H1 (cell line): ENCODE results near the gene TCERG1L. TPM values are rescaled to one million over a fixed set of nuclear protein-coding genes. Genes with fewer than 3 reads are reported as not detected.

Source experiments
- CTCF ChIA-PET: fragments of 300-600 bp; sonication (Branson Sonifier 250); formaldehyde crosslinking; loops from one replicate; lab custom pipeline; 2021; ENCODE audit not compliant: partially characterized antibody; lab: Charles Lee
- POLR2A ChIA-PET: fragments of 300-600 bp; sonication (Branson Sonifier 250); formaldehyde crosslinking; loops from one replicate; lab custom pipeline; 2021; ENCODE audit warnings: inconsistent platforms; ENCODE audit not compliant: partially characterized antibody; lab: Charles Lee
- DNase-seq, 2 experiments: peaks; one replicate each; pipeline versions ENCODE4 v3.0.0 to v3.0.0-alpha.2; 2010 to 2022; ENCODE audit warnings: low spot score in 2 of 2, low read depth in 1 of 2, mixed read lengths in 1 of 2
- FAIRE-seq: peaks from 2 replicates; lab custom pipeline; 2011; peaks lifted over from hg19 to GRCh38; lab: Jason Lieb, UNC
- H2AFZ ChIP-seq: 2 replicates; pipeline ENCODE4 v1.8.1; 2012; ENCODE audit warnings: low read length, inconsistent platforms
- H2AK5ac ChIP-seq: 2 replicates; pipeline ENCODE4 v1.6.1; 2013; ENCODE audit warnings: low read depth, low read length
- H2BK120ac ChIP-seq: replicated peaks from 2 replicates; pipeline ENCODE3; 2013; ENCODE audit warnings: low read depth, low read length, inconsistent platforms
- H2BK12ac ChIP-seq: 2 replicates; pipeline ENCODE4 v1.6.1; 2013; ENCODE audit warnings: low read depth, low read length
- H2BK15ac ChIP-seq: 2 replicates; pipeline ENCODE4 v1.6.1; 2013; ENCODE audit warnings: low read length
- H2BK20ac ChIP-seq: 2 replicates; pipeline ENCODE4 v1.6.1; 2013; ENCODE audit warnings: low read length
- H2BK5ac ChIP-seq: 2 replicates; pipeline ENCODE4 v1.6.1; 2013; ENCODE audit warnings: low read depth, low read length
- H3K14ac ChIP-seq: 2 replicates; pipeline ENCODE4 v1.6.1; 2013; ENCODE audit warnings: inconsistent platforms; ENCODE audit not compliant: insufficient read length
- H3K18ac ChIP-seq: 2 replicates; pipeline ENCODE4 v1.6.1; 2013; ENCODE audit warnings: low read length; ENCODE audit errors: extremely low read depth
- H3K23ac ChIP-seq: 2 replicates; pipeline ENCODE4 v1.6.1; 2013; ENCODE audit warnings: inconsistent platforms; ENCODE audit not compliant: insufficient read length
- H3K23me2 ChIP-seq: 2 replicates; pipeline ENCODE4 v1.6.1; 2013; ENCODE audit warnings: low read depth, low read length
- H3K27ac ChIP-seq: 2 replicates; pipeline ENCODE4 v1.6.1; 2011; ENCODE audit warnings: low read depth, low read length, inconsistent platforms
- H3K27me3 ChIP-seq, 4 experiments: replicated peaks in 1 of 4; 1 replicate in 1 of 4; 2 replicates in 3 of 4; pipeline versions ENCODE4 v1.6.1 to v1.8.1; 2011 to 2013; ENCODE audit warnings: low read length in 3 of 4, mild to moderate bottlenecking in 3 of 4, inconsistent platforms in 2 of 4, mixed read lengths in 2 of 4, moderate library complexity in 1 of 4; ENCODE audit not compliant: control insufficient read depth in 3 of 4, insufficient read depth in 3 of 4; ENCODE audit errors: extremely low read depth in 1 of 4
- H3K36me3 ChIP-seq, 4 experiments: 2 replicates each; pipeline versions ENCODE4 v1.6.1 to v1.8.1; 2011 to 2013; ENCODE audit warnings: mild to moderate bottlenecking in 4 of 4, low read length in 3 of 4, moderate library complexity in 2 of 4, control low read depth in 1 of 4, inconsistent platforms in 1 of 4; ENCODE audit not compliant: insufficient read depth in 4 of 4, control insufficient read depth in 2 of 4
- H3K4ac ChIP-seq: replicated peaks from 2 replicates; pipeline ENCODE3; 2013; ENCODE audit warnings: low read length, low read depth, mixed read lengths, inconsistent platforms; ENCODE audit not compliant: insufficient read length
- H3K4me1 ChIP-seq, 4 experiments: replicated peaks in 1 of 4; 1 replicate in 1 of 4; 2 replicates in 3 of 4; pipeline versions ENCODE4 v1.6.1 to v1.8.1; 2011 to 2013; ENCODE audit warnings: low read length in 3 of 4, inconsistent platforms in 2 of 4, mixed read lengths in 1 of 4; ENCODE audit not compliant: insufficient read depth in 4 of 4, control insufficient read depth in 3 of 4
- H3K4me2 ChIP-seq, 2 experiments: 2 replicates each; pipeline versions ENCODE4 v1.6.1 to v1.8.1; 2011 to 2013; ENCODE audit warnings: low read depth in 2 of 2, low read length in 2 of 2, control low read depth in 1 of 2, inconsistent platforms in 1 of 2, mild to moderate bottlenecking in 1 of 2; ENCODE audit not compliant: insufficient read depth in 1 of 2
- H3K4me3 ChIP-seq, 4 experiments: fragments of 200-600, 300-600 bp in 1 of 4; sonication (generic), shearing (Covaris generic), sonication (Bioruptor Twin) in 1 of 4; 2 replicates each; pipeline versions ENCODE4 v1.5.1 to v1.8.1; 2011 to 2016; ENCODE audit warnings: low read length in 4 of 4, low read depth in 3 of 4, control low read depth in 2 of 4, inconsistent platforms in 2 of 4, mild to moderate bottlenecking in 2 of 4, mixed read lengths in 1 of 4, moderate library complexity in 1 of 4; ENCODE audit not compliant: insufficient read depth in 2 of 4; ENCODE audit errors: extremely low read depth in 1 of 4
- H3K56ac ChIP-seq: replicated peaks from 2 replicates; pipeline ENCODE3; 2013; ENCODE audit warnings: low read depth, mild to moderate bottlenecking, mixed read lengths, low read length, inconsistent platforms; ENCODE audit not compliant: insufficient read length
- H3K79me1 ChIP-seq: 2 replicates; pipeline ENCODE4 v1.6.1; 2013; ENCODE audit warnings: low read depth, low read length, control low read depth
- H3K79me2 ChIP-seq, 2 experiments: 2 replicates each; pipeline versions ENCODE4 v1.6.1 to v1.8.1; 2012 to 2013; ENCODE audit warnings: low read length in 2 of 2, mild to moderate bottlenecking in 2 of 2, inconsistent platforms in 1 of 2; ENCODE audit not compliant: insufficient read depth in 2 of 2, control insufficient read depth in 1 of 2
- H3K9ac ChIP-seq, 4 experiments: replicated peaks in 1 of 4; 1 replicate in 1 of 4; 2 replicates in 3 of 4; pipeline versions ENCODE4 v1.6.1 to v1.8.1; 2011 to 2013; ENCODE audit warnings: low read depth in 3 of 4, low read length in 3 of 4, control low read depth in 2 of 4, mild to moderate bottlenecking in 2 of 4, moderate library complexity in 2 of 4, inconsistent platforms in 1 of 4; ENCODE audit errors: extremely low read depth in 1 of 4
- H3K9me3 ChIP-seq, 2 experiments: 2 replicates each; pipeline versions ENCODE4 v1.6.1 to v1.8.1; 2012 to 2013; ENCODE audit warnings: mild to moderate bottlenecking in 2 of 2, moderate library complexity in 2 of 2, control low read depth in 1 of 2, inconsistent platforms in 1 of 2, low read depth in 1 of 2, low read length in 1 of 2, mixed read lengths in 1 of 2; ENCODE audit not compliant: insufficient read depth in 2 of 2
- H4K20me1 ChIP-seq, 2 experiments: replicated peaks in 1 of 2; 2 replicates each; pipeline versions ENCODE3 to v1.8.1; 2011 to 2013; ENCODE audit warnings: inconsistent platforms in 2 of 2, low read length in 2 of 2, mild to moderate bottlenecking in 1 of 2; ENCODE audit not compliant: insufficient read depth in 2 of 2, control insufficient read depth in 1 of 2
- H4K5ac ChIP-seq: 2 replicates; pipeline ENCODE4 v1.6.1; 2013; ENCODE audit warnings: low read length, low read depth, mixed read lengths, inconsistent platforms; ENCODE audit not compliant: insufficient read length
- H4K8ac ChIP-seq: 2 replicates; pipeline ENCODE4 v1.8.0; 2013; ENCODE audit warnings: mild to moderate bottlenecking, moderate library complexity, low read length, inconsistent platforms; ENCODE audit not compliant: insufficient read depth; ENCODE audit errors: extremely low read depth
- H4K91ac ChIP-seq: replicated peaks from 2 replicates; pipeline ENCODE3; 2013; ENCODE audit warnings: low read length, mixed read lengths, inconsistent platforms; ENCODE audit not compliant: insufficient read length
- ASH2L ChIP-seq: fragments of 200-600, 300-600 bp; sonication (generic); IDR thresholded peaks from one replicate; pipeline ENCODE4 v1.7.1; 2017; ENCODE audit warnings: low read length
- ATF2 ChIP-seq: IDR thresholded peaks from 2 replicates; pipeline ENCODE4 v1.6.1; 2012; ENCODE audit warnings: low read length, inconsistent platforms
- CHD1 ChIP-seq: IDR thresholded peaks from 2 replicates; pipeline ENCODE4 v1.6.1; 2012; ENCODE audit warnings: low read depth, low read length, improper control_type of control experiment
- CTBP2 ChIP-seq: IDR thresholded peaks from 2 replicates; pipeline ENCODE4 v1.7.0; 2011; ENCODE audit warnings: borderline replicate concordance, mild to moderate bottlenecking, moderate library complexity, mixed read lengths, low read length; ENCODE audit not compliant: insufficient read depth, insufficient read length
- CTCF ChIP-seq, 3 experiments: IDR thresholded peaks; 1 replicate in 2 of 3; 2 replicates in 1 of 3; pipeline versions ENCODE4 v1.5.1 to v1.6.1; 2011; ENCODE audit warnings: low read length in 3 of 3, mild to moderate bottlenecking in 3 of 3, inconsistent platforms in 2 of 3, low read depth in 1 of 3, moderate library complexity in 1 of 3; ENCODE audit not compliant: insufficient read depth in 1 of 3; ENCODE audit errors: control extremely low read depth in 1 of 3
- POLR2A ChIP-seq, 2 experiments: IDR thresholded peaks; 1 replicate in 1 of 2; 2 replicates in 1 of 2; pipeline ENCODE4 v1.6.1; 2011; ENCODE audit warnings: low read depth in 2 of 2, low read length in 2 of 2, mild to moderate bottlenecking in 2 of 2; ENCODE audit errors: control extremely low read depth in 1 of 2
- SUZ12 ChIP-seq: fragments of 200-600 bp; sonication (generic); IDR thresholded peaks from 2 replicates; pipeline ENCODE4 v1.6.1; 2012; ENCODE audit warnings: mild to moderate bottlenecking, inconsistent platforms, low read length, moderate library complexity, mixed read lengths
- TEAD4 ChIP-seq: IDR thresholded peaks from 2 replicates; pipeline ENCODE4 v1.6.1; 2012; ENCODE audit warnings: low read depth, low read length, inconsistent platforms, mixed read lengths
- WGBS, 2 experiments: shearing (Covaris generic) in 1 of 2; methylation state at CpG; one replicate each; pipeline versions ENCODE4 v1.1.6 to v1.1.7; 2013 to 2015; ENCODE audit warnings: low lambda C conversion rate in 2 of 2, mixed read lengths in 2 of 2, inconsistent platforms in 1 of 2, low coverage in 1 of 2, missing lambda C conversion rate in 1 of 2; ENCODE audit not compliant: insufficient replicate concordance in 2 of 2, insufficient coverage in 1 of 2, insufficient read length in 1 of 2; ENCODE audit errors: extremely low coverage in 1 of 2, missing lambda C conversion rate in 1 of 2; 5-methylcytosine and 5-hydroxymethylcytosine counted together
- polyA plus RNA-seq, 7 experiments: library from polyadenylated mRNA; depleted of rRNA in 3 of 7; stranded (reverse) in 5 of 7; unstranded in 2 of 7; fragments of >200 nt in 5 of 7; fragments of 200-250 nt in 2 of 7; gene quantifications; 1 replicate in 5 of 7; 2 replicates in 1 of 7; 4 replicates in 1 of 7; pipeline versions ENCODE4 v1.2.1 to v1.2.3, GENCODE V29; 2011 to 2013; ENCODE audit warnings: missing spikeins in 2 of 7, mixed read lengths in 2 of 7
- total RNA-seq: library from RNA; stranded (reverse); fragmentation: NEBNext Ultra II Directional; extraction: Animal tissue kit (Norgen Biotek cat#: 25700); gene quantifications from 2 replicates; pipeline ENCODE4 v1.2.1, GENCODE V29; 2021

TCERG1L gene
- total and polyA plus RNA-seq, 2 of the 8 experiments (the other 6 are each of a cell fraction or from before 2014, with no cell fraction given): 3.9 to 6.9 TPM

- Histone ChIP-seq H3K4ac (no peak overlapping the region), H3K79me1 (no peaks in the 10 kb centered on the region; the same call in 1 of the 2 replicates), H3K4me3 (no peak overlapping the region), H2BK20ac (no peak overlapping the region), H2BK12ac (no peak overlapping the region), H2BK120ac (no peak overlapping the region), H4K5ac (no peak overlapping the region), H3K18ac (no peak overlapping the region), H4K91ac (no peak overlapping the region), H3K56ac (no peak overlapping the region), H3K79me2 (no peaks in the 10 kb centered on the region), H2BK15ac (no peak overlapping the region), H2AFZ (no peak overlapping the region), H4K20me1 (no peaks in the 10 kb centered on the region), H3K9ac (no peak overlapping the region), H2BK5ac (no peak overlapping the region), H3K36me3 (no peaks in the 10 kb centered on the region), H3K9me3 (no peaks in the 10 kb centered on the region), H3K4me2 (no peak overlapping the region), H3K14ac (no peak overlapping the region), H3K27me3 (no peaks in the 10 kb centered on the region), H3K27ac (no peak overlapping the region), H3K4me1 (no peaks in the 10 kb centered on the region; a peak in 1 of 7 replicates), H3K23ac (no peak overlapping the region), H2AK5ac (no peak overlapping the region), H3K23me2 (no peaks in the 10 kb centered on the region), H4K8ac (no peak overlapping the region)
- 95% methylated on average over 17 of the region's 17 CpGs; no CpG with 5 or more reads in 1 of the 2 experiments for WGBS, 2 experiments
- CTCF ChIA-PET: interaction anchor here (1.1 to 1.3 kb wide), 2 partner anchors 98 to 172 kb away, joined by 3 read pairs; no protein-coding TSS in a partner anchor
- FAIRE-seq: no peak
- no peak for DNase-seq
- POLR2A ChIA-PET: no interaction called here
- TF ChIP-seq CTBP2 (no peak), ATF2 (no peak), CHD1 (no peak), SUZ12 (no peak), ASH2L (no peak), TEAD4 (no peak), CTCF (IDR thresholded peaks at IDR 0.05; ENCODE audit: control extremely low read depth in 1 of 3, insufficient read depth in 1 of 3, low read depth in 1 of 3, low read length in 3 of 3) (no peak), POLR2A (IDR thresholded peaks at IDR 0.05; ENCODE audit: control extremely low read depth in 1 of 2, low read depth in 2 of 2, low read length in 2 of 2) (no peak)
Observed at GRCh38 chr10:131260452-131261211, 50.9 kb downstream of the TCERG1L start.
